ENCODE results near the gene SLC13A5.

SLC13A5 gene

DNA sequence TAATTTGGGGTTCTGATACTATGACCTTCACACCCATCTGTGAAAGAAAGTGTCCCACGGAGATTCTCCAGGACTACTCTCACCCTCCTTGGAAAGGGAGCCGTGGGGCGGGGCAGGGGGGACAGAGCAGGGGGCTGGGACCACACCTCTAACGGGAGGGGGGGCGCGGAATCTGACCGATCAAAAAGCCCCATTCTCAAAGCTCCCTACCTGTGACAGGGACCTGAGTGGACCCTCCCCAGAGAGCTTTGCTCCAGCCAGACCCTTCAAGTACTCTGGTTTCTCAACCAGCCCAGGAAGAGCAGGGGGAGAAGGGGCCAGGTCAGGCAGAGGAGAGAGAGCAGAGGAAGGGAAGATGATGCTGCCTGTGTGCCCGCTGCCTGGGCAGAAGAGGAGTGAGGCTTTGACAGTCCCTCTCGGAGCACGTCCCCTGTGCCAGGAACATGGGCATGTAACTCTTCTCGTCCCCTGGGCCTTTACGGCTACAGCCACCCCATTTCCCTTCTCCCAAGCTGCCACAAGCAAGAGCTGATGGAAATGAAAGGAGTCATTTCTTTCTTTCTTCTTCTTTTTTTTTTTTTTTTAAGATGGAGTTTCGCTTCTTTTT, 43.4 kb upstream of the SLC13A5 start (continued):
- TF ChIP-seq ZNF132 (tag by site-specific recombination; IDR thresholded peaks at IDR 0.05; ENCODE audit: borderline replicate concordance) (no peak), GFI1B (tag by site-specific recombination; IDR thresholded peaks at IDR 0.05) (no peak)
- TF ChIP-seq, protein P1, sequence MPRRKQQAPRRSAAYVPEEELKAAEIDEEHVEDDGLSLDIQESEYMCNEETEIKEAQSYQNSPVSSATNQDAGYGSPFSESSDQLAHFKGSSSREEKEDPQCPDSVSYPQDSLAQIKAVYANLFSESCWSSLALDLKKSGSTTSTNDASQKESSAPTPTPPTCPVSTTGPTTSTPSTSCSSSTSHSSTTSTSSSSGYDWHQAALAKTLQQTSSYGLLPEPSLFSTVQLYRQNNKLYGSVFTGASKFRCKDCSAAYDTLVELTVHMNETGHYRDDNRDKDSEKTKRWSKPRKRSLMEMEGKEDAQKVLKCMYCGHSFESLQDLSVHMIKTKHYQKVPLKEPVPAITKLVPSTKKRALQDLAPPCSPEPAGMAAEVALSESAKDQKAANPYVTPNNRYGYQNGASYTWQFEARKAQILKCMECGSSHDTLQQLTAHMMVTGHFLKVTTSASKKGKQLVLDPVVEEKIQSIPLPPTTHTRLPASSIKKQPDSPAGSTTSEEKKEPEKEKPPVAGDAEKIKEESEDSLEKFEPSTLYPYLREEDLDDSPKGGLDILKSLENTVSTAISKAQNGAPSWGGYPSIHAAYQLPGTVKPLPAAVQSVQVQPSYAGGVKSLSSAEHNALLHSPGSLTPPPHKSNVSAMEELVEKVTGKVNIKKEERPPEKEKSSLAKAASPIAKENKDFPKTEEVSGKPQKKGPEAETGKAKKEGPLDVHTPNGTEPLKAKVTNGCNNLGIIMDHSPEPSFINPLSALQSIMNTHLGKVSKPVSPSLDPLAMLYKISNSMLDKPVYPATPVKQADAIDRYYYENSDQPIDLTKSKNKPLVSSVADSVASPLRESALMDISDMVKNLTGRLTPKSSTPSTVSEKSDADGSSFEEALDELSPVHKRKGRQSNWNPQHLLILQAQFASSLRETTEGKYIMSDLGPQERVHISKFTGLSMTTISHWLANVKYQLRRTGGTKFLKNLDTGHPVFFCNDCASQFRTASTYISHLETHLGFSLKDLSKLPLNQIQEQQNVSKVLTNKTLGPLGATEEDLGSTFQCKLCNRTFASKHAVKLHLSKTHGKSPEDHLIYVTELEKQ (tag by site-specific recombination; IDR thresholded peaks at IDR 0.05; ENCODE audit: borderline replicate concordance), result no peak

DNA sequence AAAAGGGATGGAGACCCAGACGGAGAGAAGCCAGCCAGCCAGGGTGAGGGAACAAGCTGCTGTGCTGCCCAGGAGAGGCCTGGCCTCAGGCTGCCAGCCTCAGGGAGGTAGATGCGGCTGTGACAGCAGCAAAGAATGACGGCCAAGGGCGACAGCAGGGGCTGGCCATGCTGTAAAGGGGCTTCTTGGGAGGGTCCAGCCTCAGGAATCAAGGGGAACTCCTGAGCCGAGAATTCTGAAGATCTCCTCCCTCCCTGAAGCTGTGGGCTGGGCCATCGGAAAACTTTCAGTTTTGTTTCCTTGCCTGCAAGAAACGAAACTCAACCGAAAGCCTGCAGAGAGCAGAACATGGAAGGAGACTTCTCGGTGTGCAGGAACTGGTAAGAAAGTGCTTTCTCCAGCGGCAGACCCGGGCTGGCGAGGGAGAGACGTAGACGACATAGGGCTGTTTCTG, 42.6 kb upstream of the SLC13A5 start, which contains the start of gene XAF1:
Gene XAF1 (plus strand): TSS at position 316 of the 454 bp plus-strand sequence. CDS start 33 bp downstream, at position 349.
- ChIA-PET CTCF (interaction anchor here (0.6 kb wide), 1 partner anchor 63 kb away, joined by 3 read pairs; no protein-coding TSS in a partner anchor), POLR2A (interaction anchor here (0.7 kb wide), 1 partner anchor 931 kb away, joined by 4 read pairs; no protein-coding TSS in a partner anchor)
- Histone ChIP-seq H3K9me3 (ENCODE audit: control insufficient read depth, insufficient read depth, low read depth, low read length) (no peaks in the 10 kb centered on the region), H3K36me3 (ENCODE audit: control insufficient read depth in 2 of 2, insufficient read depth in 1 of 2, low read length in 2 of 2) (no peaks in the 10 kb centered on the region), H3K4me1 (ENCODE audit: control insufficient read depth, insufficient read depth, low read length) (no peaks in the 10 kb centered on the region; the same call in 1 of the 2 replicates), H3K27ac (ENCODE audit: extremely low read depth, low read depth, low read length) (no peak within 1 kb of the TSS), H3K4me3 (ENCODE audit: low read depth, low read length) (no peak within 1 kb of the TSS)
- no peak for TF ChIP-seq ZNF138 (tag by site-specific recombination; IDR thresholded peaks at IDR 0.05; ENCODE audit: borderline replicate concordance)
- no peak for TF ChIP-seq ZNF701 (tag by site-specific recombination; IDR thresholded peaks at IDR 0.05)
- TF ChIP-seq, protein P2, sequence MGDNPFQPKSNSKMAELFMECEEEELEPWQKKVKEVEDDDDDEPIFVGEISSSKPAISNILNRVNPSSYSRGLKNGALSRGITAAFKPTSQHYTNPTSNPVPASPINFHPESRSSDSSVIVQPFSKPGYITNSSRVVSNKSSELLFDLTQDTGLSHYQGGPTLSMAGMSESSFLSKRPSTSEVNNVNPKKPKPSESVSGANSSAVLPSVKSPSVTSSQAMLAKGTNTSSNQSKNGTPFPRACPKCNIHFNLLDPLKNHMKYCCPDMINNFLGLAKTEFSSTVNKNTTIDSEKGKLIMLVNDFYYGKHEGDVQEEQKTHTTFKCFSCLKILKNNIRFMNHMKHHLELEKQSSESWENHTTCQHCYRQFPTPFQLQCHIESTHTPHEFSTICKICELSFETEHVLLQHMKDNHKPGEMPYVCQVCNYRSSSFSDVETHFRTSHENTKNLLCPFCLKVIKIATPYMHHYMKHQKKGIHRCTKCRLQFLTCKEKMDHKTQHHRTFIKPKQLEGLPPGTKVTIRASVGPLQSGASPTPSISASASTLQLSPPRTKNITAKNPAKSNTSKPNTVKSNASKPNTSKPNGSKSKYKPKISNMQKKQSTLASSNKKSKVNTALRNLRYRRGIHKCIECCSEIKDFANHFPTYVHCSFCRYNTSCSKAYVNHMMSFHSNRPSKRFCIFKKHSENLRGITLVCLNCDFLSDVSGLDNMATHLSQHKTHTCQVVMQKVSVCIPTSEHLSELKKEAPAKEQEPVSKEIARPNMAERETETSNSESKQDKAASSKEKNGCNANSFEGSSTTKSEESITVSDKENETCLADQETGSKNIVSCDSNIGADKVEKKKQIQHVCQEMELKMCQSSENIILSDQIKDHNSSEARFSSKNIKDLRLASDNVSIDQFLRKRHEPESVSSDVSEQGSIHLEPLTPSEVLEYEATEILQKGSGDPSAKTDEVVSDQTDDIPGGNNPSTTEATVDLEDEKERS (tag by site-specific recombination; IDR thresholded peaks at IDR 0.05), result no peak
- TF ChIP-seq KLF10 (tag by site-specific recombination; IDR thresholded peaks at IDR 0.05), result no peak
- TF ChIP-seq ZNF658 (tag by site-specific recombination; IDR thresholded peaks at IDR 0.05), result no peak
- no peak for TF ChIP-seq ZNF416 (tag by site-specific recombination; IDR thresholded peaks at IDR 0.05)
- no peak for TF ChIP-seq ZNF76 (tag by site-specific recombination; IDR thresholded peaks at IDR 0.05; ENCODE audit: borderline replicate concordance, low read depth)
- TF ChIP-seq ZNF558 (tag by site-specific recombination; IDR thresholded peaks at IDR 0.05), result no peak
- TF ChIP-seq, protein P3, sequence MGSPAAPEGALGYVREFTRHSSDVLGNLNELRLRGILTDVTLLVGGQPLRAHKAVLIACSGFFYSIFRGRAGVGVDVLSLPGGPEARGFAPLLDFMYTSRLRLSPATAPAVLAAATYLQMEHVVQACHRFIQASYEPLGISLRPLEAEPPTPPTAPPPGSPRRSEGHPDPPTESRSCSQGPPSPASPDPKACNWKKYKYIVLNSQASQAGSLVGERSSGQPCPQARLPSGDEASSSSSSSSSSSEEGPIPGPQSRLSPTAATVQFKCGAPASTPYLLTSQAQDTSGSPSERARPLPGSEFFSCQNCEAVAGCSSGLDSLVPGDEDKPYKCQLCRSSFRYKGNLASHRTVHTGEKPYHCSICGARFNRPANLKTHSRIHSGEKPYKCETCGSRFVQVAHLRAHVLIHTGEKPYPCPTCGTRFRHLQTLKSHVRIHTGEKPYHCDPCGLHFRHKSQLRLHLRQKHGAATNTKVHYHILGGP (tag by site-specific recombination; IDR thresholded peaks at IDR 0.05), result no peak
- no peak for TF ChIP-seq ZNF274 (IDR thresholded peaks at IDR 0.05; ENCODE audit: low read length)
- TF ChIP-seq ZNF274 (tag by site-specific recombination; IDR thresholded peaks at IDR 0.05; ENCODE audit: borderline replicate concordance), result no peak
- TF ChIP-seq, protein P4, sequence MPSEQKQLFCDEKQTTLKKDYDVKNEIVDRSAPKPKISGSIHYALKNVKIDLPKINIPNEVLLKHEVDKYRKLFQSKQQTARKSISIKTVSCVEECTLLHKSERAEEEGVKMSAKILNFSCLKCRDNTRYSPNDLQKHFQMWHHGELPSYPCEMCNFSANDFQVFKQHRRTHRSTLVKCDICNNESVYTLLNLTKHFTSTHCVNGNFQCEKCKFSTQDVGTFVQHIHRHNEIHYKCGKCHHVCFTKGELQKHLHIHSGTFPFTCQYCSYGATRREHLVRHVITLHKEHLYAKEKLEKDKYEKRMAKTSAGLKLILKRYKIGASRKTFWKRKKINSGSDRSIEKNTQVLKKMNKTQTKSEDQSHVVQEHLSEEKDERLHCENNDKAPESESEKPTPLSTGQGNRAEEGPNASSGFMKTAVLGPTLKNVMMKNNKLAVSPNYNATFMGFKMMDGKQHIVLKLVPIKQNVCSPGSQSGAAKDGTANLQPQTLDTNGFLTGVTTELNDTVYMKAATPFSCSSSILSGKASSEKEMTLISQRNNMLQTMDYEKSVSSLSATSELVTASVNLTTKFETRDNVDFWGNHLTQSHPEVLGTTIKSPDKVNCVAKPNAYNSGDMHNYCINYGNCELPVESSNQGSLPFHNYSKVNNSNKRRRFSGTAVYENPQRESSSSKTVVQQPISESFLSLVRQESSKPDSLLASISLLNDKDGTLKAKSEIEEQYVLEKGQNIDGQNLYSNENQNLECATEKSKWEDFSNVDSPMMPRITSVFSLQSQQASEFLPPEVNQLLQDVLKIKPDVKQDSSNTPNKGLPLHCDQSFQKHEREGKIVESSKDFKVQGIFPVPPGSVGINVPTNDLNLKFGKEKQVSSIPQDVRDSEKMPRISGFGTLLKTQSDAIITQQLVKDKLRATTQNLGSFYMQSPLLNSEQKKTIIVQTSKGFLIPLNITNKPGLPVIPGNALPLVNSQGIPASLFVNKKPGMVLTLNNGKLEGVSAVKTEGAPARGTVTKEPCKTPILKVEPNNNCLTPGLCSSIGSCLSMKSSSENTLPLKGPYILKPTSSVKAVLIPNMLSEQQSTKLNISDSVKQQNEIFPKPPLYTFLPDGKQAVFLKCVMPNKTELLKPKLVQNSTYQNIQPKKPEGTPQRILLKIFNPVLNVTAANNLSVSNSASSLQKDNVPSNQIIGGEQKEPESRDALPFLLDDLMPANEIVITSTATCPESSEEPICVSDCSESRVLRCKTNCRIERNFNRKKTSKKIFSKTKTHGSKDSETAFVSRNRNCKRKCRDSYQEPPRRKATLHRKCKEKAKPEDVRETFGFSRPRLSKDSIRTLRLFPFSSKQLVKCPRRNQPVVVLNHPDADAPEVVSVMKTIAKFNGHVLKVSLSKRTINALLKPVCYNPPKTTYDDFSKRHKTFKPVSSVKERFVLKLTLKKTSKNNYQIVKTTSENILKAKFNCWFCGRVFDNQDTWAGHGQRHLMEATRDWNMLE (tag by site-specific recombination; conservative IDR thresholded peaks at IDR 0.05; ENCODE audit: low read depth), result no peak
- TF ChIP-seq, protein P5, sequence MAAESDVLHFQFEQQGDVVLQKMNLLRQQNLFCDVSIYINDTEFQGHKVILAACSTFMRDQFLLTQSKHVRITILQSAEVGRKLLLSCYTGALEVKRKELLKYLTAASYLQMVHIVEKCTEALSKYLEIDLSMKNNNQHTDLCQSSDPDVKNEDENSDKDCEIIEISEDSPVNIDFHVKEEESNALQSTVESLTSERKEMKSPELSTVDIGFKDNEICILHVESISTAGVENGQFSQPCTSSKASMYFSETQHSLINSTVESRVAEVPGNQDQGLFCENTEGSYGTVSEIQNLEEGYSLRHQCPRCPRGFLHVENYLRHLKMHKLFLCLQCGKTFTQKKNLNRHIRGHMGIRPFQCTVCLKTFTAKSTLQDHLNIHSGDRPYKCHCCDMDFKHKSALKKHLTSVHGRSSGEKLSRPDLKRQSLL (tag by site-specific recombination; IDR thresholded peaks at IDR 0.05), result no peak
- no peak for TF ChIP-seq ZNF10 (tag by site-specific recombination; IDR thresholded peaks at IDR 0.05)
- TF ChIP-seq ZNF133 (tag by site-specific recombination; IDR thresholded peaks at IDR 0.05), result no peak
- TF ChIP-seq, protein P6, sequence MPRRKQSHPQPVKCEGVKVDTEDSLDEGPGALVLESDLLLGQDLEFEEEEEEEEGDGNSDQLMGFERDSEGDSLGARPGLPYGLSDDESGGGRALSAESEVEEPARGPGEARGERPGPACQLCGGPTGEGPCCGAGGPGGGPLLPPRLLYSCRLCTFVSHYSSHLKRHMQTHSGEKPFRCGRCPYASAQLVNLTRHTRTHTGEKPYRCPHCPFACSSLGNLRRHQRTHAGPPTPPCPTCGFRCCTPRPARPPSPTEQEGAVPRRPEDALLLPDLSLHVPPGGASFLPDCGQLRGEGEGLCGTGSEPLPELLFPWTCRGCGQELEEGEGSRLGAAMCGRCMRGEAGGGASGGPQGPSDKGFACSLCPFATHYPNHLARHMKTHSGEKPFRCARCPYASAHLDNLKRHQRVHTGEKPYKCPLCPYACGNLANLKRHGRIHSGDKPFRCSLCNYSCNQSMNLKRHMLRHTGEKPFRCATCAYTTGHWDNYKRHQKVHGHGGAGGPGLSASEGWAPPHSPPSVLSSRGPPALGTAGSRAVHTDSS (tag by site-specific recombination; IDR thresholded peaks at IDR 0.05), result no peak
- TF ChIP-seq ZNF837 (tag by site-specific recombination; IDR thresholded peaks at IDR 0.05), result no peak

All from HEK293 (cell line).